ENCODE results near the gene PSMD2.
A peak's percentile ranks its signal among the peaks of the same experiment; 100 is the strongest.

The PSMD2 gene

GRCh38 chr3:184283681-184284080 lies 15.4 kb upstream of the PSMD2 start:
- DNase-seq = no peak

DNA sequence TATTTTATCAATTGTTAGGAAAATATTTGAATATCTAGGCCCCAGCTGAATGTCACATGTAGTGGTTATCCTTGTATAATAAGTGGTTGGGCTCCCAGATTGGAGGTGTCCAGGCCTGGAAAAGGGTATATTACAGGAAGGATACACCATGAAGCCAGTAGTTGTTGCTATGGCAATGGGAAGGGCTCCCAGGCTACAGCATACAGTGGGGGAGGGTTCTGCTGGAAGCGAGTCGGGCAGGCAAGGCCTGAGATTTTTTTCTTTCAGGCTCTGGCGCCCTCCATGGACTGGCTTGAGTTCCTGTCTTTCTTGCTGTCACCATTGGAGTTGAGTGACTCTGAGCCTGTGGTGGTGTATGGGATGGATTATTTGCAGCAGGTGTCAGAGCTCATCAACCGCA lies 14.3 kb upstream of the PSMD2 start:
- peak; percentile 87 for DNase-seq

- peak; percentile 39 for DNase-seq
Observed at GRCh38 chr3:184289426-184289938, 9.6 kb upstream of the PSMD2 start.

- no peak for DNase-seq
Observed at GRCh38 chr3:184290331-184290730, 8.7 kb upstream of the PSMD2 start.

DNA sequence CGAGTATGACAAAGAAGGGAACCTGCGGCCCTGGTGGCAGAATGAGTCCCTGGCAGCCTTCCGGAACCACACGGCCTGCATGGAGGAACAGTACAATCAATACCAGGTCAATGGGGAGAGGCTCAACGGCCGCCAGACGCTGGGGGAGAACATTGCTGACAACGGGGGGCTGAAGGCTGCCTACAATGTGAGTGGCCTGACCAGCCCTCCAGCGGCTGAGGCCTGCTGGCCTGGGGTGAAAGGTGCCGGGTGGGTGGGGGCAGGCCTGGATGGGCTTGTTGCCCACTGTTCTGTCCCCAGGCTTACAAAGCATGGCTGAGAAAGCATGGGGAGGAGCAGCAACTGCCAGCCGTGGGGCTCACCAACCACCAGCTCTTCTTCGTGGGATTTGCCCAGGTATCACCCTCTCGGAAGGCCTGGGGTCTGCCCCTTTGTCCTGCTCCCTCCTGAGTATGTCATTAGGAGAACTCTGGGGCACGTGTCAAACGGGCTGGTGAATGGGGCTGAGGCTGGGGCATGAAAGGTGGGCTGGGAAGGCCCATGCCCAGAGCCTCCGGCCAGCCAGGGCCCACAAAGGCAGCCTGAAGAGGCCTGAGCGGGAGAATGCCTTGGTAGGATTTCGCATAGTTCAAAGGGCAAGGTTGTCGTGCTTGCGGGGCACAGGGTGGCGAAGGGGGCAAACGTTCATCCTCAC lies 7.8 kb upstream of the PSMD2 start:
- no peak for DNase-seq

- no peak for DNase-seq
Observed at GRCh38 chr3:184291738-184292445, 7.1 kb upstream of the PSMD2 start.

DNA sequence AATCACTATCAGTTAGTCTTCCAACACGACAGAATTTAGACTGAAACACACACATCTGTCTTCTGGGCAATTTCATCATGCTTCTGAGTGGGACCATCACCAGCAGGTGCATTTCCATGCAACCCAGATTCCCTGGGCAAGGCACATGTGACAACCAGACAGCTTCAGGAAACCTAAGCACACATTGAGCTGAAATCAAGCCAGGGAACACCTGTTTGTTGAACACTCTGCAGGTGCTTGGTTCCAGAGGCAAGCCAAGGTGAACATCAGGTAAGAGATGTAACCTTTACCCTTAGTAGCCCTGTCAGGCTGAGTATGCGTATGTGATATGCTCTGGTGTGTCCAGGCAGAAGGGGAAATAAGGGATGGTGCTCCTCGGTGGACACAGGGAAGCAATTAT lies 3.3 kb upstream of the PSMD2 start:
- no peak for DNase-seq

DNA sequence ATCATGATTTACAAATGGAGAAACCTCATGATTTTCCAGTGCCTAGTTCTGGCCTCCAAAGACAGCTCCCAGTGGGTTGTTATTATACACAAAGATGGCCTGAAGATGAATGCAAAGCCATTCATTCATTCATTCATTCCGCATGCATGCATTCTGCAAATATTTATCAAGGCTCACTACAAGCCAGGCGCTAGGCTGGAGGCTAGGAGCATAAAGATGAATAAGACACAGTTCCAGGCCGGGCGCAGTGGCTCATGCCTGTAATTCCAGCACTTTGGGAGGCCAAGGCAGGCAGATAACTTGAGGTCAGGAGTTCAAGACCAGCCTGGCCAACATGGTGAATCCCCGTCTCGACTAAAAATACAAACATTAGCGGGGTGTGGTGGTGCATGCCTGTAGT lies 2.4 kb upstream of the PSMD2 start:
- DNase-seq = no peak

- no peak for DNase-seq
Observed at GRCh38 chr3:184299488-184300377, 692 bp downstream of the PSMD2 start.

DNA sequence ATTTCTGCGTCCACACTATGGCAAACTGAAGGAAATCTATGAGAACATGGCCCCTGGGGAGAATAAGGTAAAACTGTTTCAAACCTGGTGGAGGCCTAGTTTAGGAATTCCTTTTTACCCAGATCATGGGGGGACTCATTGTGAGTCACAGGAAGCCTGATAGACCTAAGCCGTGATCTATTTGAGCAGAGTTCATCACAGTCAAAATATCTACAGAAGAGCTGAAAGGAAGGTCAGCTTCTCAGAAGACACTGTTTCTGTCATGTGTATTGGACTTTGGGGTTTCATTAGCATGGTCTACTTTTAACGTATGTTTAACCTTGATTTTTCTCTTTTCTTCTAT lies 1.3 kb downstream of the PSMD2 start:
- no peak for DNase-seq

- no peak for DNase-seq
Observed at GRCh38 chr3:184305577-184305976, 6.5 kb downstream of the PSMD2 start.

DNA sequence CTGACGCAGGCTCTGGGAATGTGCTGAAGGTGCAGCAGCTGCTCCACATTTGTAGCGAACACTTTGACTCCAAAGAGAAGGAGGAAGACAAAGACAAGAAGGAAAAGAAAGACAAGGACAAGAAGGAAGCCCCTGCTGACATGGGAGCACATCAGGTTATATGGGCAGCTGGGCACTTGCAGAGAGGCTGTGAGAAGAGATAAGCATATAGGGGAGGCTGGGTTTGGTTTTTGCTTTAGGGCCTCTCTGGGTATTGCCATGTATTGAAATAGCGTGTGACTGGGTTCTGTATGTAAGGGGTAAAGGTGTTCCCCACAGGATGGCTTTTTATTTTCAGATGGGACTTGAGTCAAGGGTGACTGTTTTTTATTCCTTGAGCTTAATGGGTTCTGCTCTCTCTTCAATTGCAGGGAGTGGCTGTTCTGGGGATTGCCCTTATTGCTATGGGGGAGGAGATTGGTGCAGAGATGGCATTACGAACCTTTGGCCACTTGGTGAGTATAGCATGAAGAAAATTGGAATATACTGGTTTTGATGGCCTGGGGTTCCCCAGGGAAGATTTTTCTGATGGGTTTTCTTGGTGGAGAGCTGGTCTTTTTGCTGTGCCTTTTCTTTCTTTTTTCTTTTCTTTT lies 7.4 kb downstream of the PSMD2 start:
- no peak for DNase-seq

GRCh38 chr3:184307915-184308314 lies 8.9 kb downstream of the PSMD2 start:
- DNase-seq = no peak

DNA sequence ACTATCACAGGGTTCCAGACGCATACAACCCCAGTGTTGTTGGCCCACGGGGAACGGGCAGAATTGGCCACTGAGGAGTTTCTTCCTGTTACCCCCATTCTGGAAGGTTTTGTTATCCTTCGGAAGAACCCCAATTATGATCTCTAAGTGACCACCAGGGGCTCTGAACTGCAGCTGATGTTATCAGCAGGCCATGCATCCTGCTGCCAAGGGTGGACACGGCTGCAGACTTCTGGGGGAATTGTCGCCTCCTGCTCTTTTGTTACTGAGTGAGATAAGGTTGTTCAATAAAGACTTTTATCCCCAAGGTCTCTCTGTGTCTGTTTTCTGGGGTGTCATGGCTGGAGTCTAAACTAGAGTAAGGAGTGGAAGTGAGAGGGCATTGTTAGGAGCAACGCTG lies 9.7 kb downstream of the PSMD2 start:
- DNase-seq = no peak

- DNase-seq = no peak
Observed at GRCh38 chr3:184311633-184312032, 12.6 kb downstream of the PSMD2 start.

GRCh38 chr3:184314363-184314699 lies 15.3 kb downstream of the PSMD2 start, which contains the start of gene EIF4G1:
EIF4G1 (plus strand) TSS chr3:184314606; CDS start chr3:184315797, 1,191 bp downstream.
- DNase-seq = peak; percentile 97

DNA sequence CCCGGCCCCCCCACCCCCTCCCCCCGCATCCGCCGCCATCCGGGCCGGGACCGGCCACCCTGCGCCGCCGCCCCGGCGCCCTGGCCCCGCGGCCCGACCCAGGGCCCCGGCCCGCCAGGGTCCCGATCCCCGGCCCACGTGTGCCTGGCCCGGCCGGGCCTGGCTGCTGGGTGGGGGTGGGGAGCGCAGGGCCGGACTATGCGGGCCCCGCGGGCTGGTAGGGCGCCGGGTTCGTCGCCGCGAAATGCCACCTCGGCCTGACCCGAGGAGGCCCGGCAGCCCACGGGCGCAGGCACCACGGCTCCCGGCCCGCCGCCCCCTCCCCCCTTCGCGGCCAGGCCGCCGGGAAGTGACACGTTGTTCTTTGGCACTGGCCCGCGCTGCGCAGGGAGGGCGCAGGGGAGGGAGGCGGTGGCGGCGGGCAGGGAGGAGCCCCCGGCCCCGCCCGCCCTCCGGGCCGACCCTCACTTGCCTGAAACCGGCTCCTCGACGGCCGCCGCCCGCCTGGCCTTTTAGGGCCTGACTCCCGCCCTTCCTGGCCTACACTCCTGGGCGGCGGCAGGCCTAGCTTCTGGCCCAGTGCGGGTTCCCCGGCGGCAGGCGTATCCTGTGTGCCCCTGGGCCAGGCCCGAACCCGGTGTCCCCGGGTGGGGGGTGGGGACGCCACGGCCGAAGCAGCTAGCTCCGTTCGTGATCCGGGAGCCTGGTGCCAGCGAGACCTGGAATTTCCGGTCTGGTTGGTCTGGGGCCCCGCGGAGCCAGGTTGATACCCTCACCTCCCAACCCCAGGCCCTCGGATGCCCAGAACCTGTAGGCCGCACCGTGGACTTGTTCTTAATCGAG lies 15.9 kb downstream of the PSMD2 start:
- DNase-seq = peak; percentile 87

DNA sequence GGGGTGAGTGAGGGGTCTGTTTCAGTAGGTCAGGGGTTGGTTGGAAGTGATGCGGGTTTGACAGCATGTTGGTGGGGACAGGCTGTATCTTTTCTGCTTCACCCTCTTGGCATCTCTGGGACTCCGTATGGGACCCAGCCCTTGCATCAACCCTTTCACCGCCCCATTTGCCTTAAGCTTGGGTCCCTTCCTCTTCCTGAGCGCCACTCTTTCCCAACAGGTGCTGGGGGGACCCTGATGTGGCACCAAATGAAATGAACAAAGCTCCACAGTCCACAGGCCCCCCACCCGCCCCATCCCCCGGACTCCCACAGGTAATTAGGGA lies 16.5 kb downstream of the PSMD2 start:
- no peak for DNase-seq

DNA sequence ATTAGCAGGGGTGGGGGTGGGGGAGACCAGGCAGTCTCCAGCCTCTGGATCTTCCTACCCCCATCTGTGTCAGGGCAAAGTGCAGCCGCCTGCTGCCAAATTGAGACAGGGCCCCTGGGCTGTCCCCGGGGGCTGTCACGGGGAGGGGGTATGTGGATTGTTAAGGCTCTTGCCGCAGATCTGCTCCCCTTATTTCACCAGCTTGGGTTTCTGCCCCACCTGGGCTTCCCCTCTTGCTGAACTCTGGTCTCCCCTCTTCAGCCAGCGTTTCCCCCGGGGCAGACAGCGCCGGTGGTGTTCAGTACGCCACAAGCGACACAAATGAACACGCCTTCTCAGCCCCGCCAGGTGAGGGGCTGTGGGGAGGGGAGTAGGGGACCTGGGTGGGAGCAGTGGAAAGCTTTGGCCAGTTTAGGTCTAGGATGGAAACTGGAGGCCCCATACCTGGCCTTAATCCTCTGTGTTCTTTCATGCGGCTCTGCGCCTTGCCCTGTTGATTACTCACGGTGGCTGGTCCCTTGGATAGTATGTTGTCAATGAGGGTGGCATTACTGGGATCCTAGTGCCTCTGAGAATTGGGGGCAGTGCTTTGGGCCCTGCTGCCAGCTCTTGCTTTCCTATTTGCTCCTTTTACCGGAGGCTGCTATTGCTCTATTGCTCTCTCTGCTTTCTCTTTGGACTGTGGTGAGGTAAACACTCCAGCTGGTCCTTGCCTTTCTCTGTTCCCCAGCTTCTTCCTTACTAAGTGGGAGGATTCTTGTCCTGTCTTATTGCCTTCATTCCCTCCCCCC lies 17.0 kb downstream of the PSMD2 start:
- no peak for DNase-seq

DNA sequence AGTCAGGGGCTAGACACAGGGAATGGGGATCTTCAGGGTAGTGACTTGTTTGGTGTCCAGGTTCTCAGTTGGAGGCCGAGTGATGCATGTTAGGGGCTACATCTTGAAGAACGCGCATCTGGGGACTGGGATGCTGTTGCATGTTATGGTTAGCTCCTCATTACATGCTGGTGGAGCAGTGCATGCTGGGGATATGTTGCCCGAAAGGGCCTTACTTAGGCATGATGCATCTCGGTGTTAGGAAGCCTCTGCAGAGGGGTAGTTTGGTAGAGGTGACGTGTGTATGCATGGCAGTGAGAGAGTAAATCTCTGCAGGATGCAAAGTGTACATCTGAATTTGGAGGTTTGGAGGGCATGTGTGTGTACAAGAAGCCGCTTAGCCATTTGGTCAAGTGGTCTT lies 17.8 kb downstream of the PSMD2 start:
- DNase-seq = no peak

DNA sequence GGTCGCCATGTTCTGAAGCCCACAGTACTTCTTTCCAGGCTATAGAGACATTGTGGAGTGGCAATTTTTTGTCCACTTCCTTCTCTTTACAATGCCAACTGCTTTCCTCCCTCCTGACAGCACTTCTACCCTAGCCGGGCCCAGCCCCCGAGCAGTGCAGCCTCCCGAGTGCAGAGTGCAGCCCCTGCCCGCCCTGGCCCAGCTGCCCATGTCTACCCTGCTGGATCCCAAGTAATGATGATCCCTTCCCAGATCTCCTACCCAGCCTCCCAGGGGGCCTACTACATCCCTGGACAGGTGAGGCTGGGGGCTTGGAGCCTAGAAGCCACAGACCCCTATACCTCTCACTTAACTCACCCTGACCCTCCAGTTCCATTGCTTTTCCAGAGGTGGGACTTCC lies 18.2 kb downstream of the PSMD2 start:
- no peak for DNase-seq

GRCh38 chr3:184320104-184320445 lies 21.0 kb downstream of the PSMD2 start:
- peak; percentile 91 for DNase-seq
